K562 (cell line): ENCODE data around the gene GPR78. TPM values are rescaled to one million over a fixed set of nuclear protein-coding genes. Genes with fewer than 3 reads are reported as not detected.

Experiments used
- BRCA1 ChIP-seq, 2 experiments: fragments of 450-650 bp in 1 of 2; sonication (generic) in 1 of 2; formaldehyde crosslinking in 1 of 2; IDR thresholded peaks; 2 replicates each; pipeline versions ENCODE4 v1.5.0 to v1.6.1; 2017 to 2020; ENCODE audit warnings: mild to moderate bottlenecking in 1 of 2, missing genetic modification reagents in 1 of 2
- CHCHD3 ChIP-seq: fragments of 250-450 bp; sonication (Bioruptor Pico); IDR thresholded peaks from 2 replicates; pipeline ENCODE4 v2.1.2; 2022; ENCODE audit warnings: mild to moderate bottlenecking
- DDX20 ChIP-seq: fragments of 450-650 bp; IDR thresholded peaks from 2 replicates; pipeline ENCODE4 v1.6.1; 2016; ENCODE audit warnings: missing genetic modification characterization, low read depth, mild to moderate bottlenecking, missing compliant biosample characterization, moderate library complexity
- ELF2 ChIP-seq: fragments of 250-450 bp; sonication (Bioruptor Pico); IDR thresholded peaks from 2 replicates; pipeline ENCODE4 v1.5.0; 2021; ENCODE audit warnings: mild to moderate bottlenecking
- FOXP1 ChIP-seq: sonication (generic); formaldehyde crosslinking; IDR thresholded peaks from 2 replicates; pipeline ENCODE4 v1.8.0; 2022; ENCODE audit warnings: mild to moderate bottlenecking, missing genetic modification reagents
- GABPA ChIP-seq: fragments of 200-800 bp; sonication (Bioruptor generic); conservative IDR thresholded peaks from 2 replicates; pipeline ENCODE4 v1.6.1; 2016; ENCODE audit warnings: low read depth, missing genetic modification characterization, missing compliant biosample characterization
- KAT8 ChIP-seq: fragments of 450-650 bp; IDR thresholded peaks from 2 replicates; pipeline ENCODE4 v1.6.1; 2016; ENCODE audit warnings: low read depth, mild to moderate bottlenecking
- NCOA6 ChIP-seq: fragments of 450-650 bp; IDR thresholded peaks from 2 replicates; pipeline ENCODE4 v1.6.1; 2017; ENCODE audit warnings: mild to moderate bottlenecking
- PHF21A ChIP-seq: fragments of 450-650 bp; IDR thresholded peaks from 2 replicates; pipeline ENCODE4 v1.6.1; 2017; ENCODE audit warnings: low read depth, borderline replicate concordance
- PHF8 ChIP-seq: fragments of 200-600 bp; sonication (generic); IDR thresholded peaks from 2 replicates; pipeline ENCODE4 v1.6.1; 2012; ENCODE audit warnings: mixed run types, mild to moderate bottlenecking, inconsistent platforms, low read length, moderate library complexity, borderline replicate concordance
- PTTG1 ChIP-seq: fragments of 450-650 bp; IDR thresholded peaks from 2 replicates; pipeline ENCODE4 v1.6.1; 2016; ENCODE audit warnings: low read depth, mild to moderate bottlenecking, missing genetic modification characterization, missing compliant biosample characterization
- RB1 ChIP-seq: fragments of 450-650 bp; IDR thresholded peaks from 2 replicates; pipeline ENCODE4 v1.6.1; 2017; ENCODE audit warnings: low read depth, mild to moderate bottlenecking
- RBBP5 ChIP-seq: fragments of 200-600 bp; sonication (generic); IDR thresholded peaks from 2 replicates; pipeline ENCODE4 v1.6.1; 2012; ENCODE audit warnings: borderline replicate concordance, mild to moderate bottlenecking, low read length, control low read depth, inconsistent platforms; ENCODE audit not compliant: insufficient read depth, poor library complexity, severe bottlenecking
- ZNF121 ChIP-seq: sonication (generic); formaldehyde crosslinking; conservative IDR thresholded peaks from 2 replicates; pipeline ENCODE4 v1.8.0; 2022; ENCODE audit warnings: missing genetic modification reagents
- ZNF311 ChIP-seq: fragments of 250-450 bp; sonication (Bioruptor Pico); IDR thresholded peaks from 2 replicates; pipeline ENCODE4 v1.4.0; 2020; ENCODE audit warnings: mild to moderate bottlenecking, moderate library complexity
- polyA plus RNA-seq, 8 experiments: library from polyadenylated mRNA; depleted of rRNA in 4 of 8; stranded (reverse) in 5 of 8; unstranded in 3 of 8; fragments of >200 nt; fragmentation: Nextera tagmentation in 2 of 8; fragmentation: Illumina TruSeq in 1 of 8; extraction: Ambion mirVana in 2 of 8; extraction: Trizol in 1 of 8; gene quantifications; 2 replicates each; pipeline versions ENCODE4 v1.2.1 to v1.2.3, GENCODE V29; 2011 to 2014; ENCODE audit warnings: inconsistent platforms in 1 of 8, missing spikeins in 1 of 8
- total RNA-seq, 7 experiments: library from RNA; depleted of rRNA in 6 of 7; stranded (reverse); fragments of >200 nt in 6 of 7; fragmentation: Illumina TruSeq in 2 of 7; extraction: Trizol in 2 of 7; gene quantifications; 2 replicates each; pipeline versions ENCODE4 v1.2.1 to v1.2.3, GENCODE V29; 2011 to 2021; ENCODE audit warnings: low replicate concordance in 1 of 7
- TF ChIP-seq, protein P1 (sequence below): sonication (generic); formaldehyde crosslinking; IDR thresholded peaks from 2 replicates; pipeline ENCODE4 v1.8.0; 2022; ENCODE audit warnings: mild to moderate bottlenecking, missing genetic modification reagents
- TF ChIP-seq, protein P2 (sequence below): fragments of 450-650 bp; IDR thresholded peaks from 2 replicates; pipeline ENCODE4 v1.6.1; 2016; ENCODE audit warnings: low read depth
- TF ChIP-seq, protein P3 (sequence below), 2 experiments: fragments of 450-650 bp; IDR thresholded peaks; 2 replicates each; pipeline ENCODE4 v1.6.1; 2016

GPR78 gene
- total and polyA plus RNA-seq, 9 of the 15 experiments (the other 6 are each of a cell fraction or from before 2014, with no cell fraction given): 0.04 to 0.13 (median 0.07) TPM; not detected in 4

DNA sequence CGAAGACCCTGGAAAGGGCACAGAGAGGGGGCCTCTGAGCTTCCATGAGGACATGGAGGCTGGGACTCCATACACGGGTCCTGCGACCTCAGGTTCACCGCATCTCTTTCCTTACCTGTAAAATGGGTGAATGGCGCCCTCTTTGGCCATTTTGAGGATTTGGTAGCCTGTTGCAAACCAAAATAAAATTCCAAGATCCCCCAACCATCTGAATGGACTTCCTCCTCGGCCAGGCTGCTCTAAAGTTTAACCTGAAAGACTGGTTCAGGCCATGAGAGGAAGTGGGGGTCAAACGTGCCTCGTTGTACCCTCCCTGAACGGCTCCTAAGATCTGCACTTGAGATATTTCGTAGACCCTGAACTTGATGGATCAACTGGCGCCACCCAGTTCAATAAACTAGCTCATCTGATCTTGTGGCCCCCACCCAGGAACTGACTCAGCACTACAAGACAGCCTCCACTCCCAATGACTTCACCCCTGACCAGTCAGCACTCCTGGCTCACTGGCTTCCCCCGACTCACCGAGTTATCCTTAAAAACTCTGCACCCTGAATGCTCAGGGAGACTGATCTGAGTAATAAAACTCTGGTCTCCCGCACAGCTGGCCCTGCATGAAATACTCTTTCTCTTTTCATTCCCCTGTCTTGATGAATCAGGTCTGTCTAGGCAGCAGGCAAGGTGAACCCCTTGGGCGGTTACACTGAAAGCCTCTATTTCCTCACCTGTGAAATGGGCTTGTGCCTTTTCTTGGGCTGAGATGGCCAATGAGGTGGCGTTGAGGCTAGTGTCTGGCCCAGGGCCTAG, 32.9 kb upstream of the GPR78 start (continued):
- TF ChIP-seq DDX20 (tag): no peak
- TF ChIP-seq NCOA6: no peak
- TF ChIP-seq BRCA1 (IDR thresholded peaks at IDR 0.05): no peak
- no peak for TF ChIP-seq BRCA1 (CRISPR knock-in tag; IDR thresholded peaks at IDR 0.05)
- no peak for TF ChIP-seq FOXP1 (CRISPR knock-in tag)
- TF ChIP-seq RB1: no peak
- TF ChIP-seq RBBP5: peak; percentile 9
- TF ChIP-seq PHF8: no peak
- TF ChIP-seq, protein P1, sequence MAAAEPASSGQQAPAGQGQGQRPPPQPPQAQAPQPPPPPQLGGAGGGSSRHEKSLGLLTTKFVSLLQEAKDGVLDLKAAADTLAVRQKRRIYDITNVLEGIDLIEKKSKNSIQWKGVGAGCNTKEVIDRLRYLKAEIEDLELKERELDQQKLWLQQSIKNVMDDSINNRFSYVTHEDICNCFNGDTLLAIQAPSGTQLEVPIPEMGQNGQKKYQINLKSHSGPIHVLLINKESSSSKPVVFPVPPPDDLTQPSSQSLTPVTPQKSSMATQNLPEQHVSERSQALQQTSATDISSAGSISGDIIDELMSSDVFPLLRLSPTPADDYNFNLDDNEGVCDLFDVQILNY (CRISPR knock-in tag): no peak
- TF ChIP-seq PHF21A: no peak
- TF ChIP-seq, protein P2, sequence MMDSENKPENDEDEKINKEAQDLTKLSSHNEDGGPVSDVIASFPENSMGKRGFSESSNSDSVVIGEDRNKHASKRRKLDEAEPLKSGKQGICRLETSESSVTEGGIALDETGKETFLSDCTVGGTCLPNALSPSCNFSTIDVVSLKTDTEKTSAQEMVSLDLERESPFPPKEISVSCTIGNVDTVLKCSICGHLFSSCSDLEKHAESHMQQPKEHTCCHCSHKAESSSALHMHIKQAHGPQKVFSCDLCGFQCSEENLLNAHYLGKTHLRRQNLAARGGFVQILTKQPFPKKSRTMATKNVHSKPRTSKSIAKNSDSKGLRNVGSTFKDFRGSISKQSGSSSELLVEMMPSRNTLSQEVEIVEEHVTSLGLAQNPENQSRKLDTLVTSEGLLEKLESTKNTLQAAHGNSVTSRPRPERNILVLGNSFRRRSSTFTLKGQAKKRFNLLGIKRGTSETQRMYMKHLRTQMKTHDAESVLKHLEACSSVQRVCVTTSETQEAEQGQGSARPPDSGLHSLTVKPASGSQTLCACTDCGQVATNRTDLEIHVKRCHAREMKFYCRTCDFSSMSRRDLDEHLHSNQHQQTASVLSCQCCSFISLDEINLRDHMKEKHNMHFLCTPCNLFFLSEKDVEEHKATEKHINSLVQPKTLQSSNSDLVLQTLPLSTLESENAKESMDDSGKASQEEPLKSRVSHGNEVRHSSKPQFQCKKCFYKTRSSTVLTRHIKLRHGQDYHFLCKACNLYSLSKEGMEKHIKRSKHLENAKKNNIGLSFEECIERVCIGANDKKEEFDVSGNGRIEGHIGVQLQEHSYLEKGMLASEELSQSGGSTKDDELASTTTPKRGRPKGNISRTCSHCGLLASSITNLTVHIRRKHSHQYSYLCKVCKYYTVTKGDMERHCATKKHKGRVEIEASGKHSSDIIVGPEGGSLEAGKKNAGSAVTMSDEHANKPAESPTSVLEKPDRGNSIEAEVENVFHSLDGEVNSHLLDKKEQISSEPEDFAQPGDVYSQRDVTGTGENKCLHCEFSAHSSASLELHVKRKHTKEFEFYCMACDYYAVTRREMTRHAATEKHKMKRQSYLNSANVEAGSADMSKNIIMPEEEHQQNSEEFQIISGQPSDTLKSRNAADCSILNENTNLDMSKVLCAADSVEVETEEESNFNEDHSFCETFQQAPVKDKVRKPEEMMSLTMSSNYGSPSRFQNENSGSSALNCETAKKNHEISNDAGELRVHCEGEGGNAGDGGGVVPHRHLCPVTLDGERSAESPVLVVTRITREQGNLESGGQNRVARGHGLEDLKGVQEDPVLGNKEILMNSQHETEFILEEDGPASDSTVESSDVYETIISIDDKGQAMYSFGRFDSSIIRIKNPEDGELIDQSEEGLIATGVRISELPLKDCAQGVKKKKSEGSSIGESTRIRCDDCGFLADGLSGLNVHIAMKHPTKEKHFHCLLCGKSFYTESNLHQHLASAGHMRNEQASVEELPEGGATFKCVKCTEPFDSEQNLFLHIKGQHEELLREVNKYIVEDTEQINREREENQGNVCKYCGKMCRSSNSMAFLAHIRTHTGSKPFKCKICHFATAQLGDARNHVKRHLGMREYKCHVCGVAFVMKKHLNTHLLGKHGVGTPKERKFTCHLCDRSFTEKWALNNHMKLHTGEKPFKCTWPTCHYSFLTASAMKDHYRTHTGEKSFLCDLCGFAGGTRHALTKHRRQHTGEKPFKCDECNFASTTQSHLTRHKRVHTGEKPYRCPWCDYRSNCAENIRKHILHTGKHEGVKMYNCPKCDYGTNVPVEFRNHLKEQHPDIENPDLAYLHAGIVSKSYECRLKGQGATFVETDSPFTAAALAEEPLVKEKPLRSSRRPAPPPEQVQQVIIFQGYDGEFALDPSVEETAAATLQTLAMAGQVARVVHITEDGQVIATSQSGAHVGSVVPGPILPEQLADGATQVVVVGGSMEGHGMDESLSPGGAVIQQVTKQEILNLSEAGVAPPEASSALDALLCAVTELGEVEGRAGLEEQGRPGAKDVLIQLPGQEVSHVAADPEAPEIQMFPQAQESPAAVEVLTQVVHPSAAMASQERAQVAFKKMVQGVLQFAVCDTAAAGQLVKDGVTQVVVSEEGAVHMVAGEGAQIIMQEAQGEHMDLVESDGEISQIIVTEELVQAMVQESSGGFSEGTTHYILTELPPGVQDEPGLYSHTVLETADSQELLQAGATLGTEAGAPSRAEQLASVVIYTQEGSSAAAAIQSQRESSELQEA: no peak
- peak; percentile 40 for TF ChIP-seq GABPA (tag)
- no peak for TF ChIP-seq ELF2 (CRISPR knock-in tag)
- no peak for TF ChIP-seq PTTG1 (tag)
- TF ChIP-seq CHCHD3 (CRISPR knock-in tag): no peak
- TF ChIP-seq KAT8: no peak
- no peak for TF ChIP-seq ZNF121
- TF ChIP-seq ZNF311 (CRISPR knock-in tag): no peak
- TF ChIP-seq, protein P3, sequence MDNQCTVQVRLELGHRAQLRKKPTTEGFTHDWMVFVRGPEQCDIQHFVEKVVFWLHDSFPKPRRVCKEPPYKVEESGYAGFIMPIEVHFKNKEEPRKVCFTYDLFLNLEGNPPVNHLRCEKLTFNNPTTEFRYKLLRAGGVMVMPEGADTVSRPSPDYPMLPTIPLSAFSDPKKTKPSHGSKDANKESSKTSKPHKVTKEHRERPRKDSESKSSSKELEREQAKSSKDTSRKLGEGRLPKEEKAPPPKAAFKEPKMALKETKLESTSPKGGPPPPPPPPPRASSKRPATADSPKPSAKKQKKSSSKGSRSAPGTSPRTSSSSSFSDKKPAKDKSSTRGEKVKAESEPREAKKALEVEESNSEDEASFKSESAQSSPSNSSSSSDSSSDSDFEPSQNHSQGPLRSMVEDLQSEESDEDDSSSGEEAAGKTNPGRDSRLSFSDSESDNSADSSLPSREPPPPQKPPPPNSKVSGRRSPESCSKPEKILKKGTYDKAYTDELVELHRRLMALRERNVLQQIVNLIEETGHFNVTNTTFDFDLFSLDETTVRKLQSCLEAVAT (IDR thresholded peaks at IDR 0.05): no peak
